Adipocyte (in vitro differentiated cells): ENCODE measurements around the gene SMC1B.

Experiments
- DNase-seq: peaks from one replicate; pipeline ENCODE4 v3.0.0-alpha.2; 2015; ENCODE audit warnings: low read depth
- H3K27me3 ChIP-seq: replicated peaks from 2 replicates; pipeline ENCODE4 v1.7.0; 2013; ENCODE audit warnings: mild to moderate bottlenecking, low read length, moderate library complexity; ENCODE audit not compliant: control insufficient read depth, insufficient read depth
- H3K36me3 ChIP-seq: 2 replicates; pipeline ENCODE4 v1.7.0; 2013; ENCODE audit warnings: low read length, mild to moderate bottlenecking, moderate library complexity; ENCODE audit not compliant: control insufficient read depth, insufficient read depth, severe bottlenecking
- H3K4me1 ChIP-seq: 2 replicates; pipeline ENCODE4 v1.7.0; 2013; ENCODE audit warnings: mild to moderate bottlenecking, low read length, moderate library complexity; ENCODE audit not compliant: control insufficient read depth, insufficient read depth
- H3K4me3 ChIP-seq: 2 replicates; pipeline ENCODE4 v1.7.0; 2013; ENCODE audit warnings: mild to moderate bottlenecking, low read length, moderate library complexity
- H3K9ac ChIP-seq: 2 replicates; pipeline ENCODE4 v1.7.0; 2013; ENCODE audit warnings: mild to moderate bottlenecking, low read length, moderate library complexity
- H3K9me3 ChIP-seq: 2 replicates; pipeline ENCODE4 v1.7.0; 2013; ENCODE audit warnings: mild to moderate bottlenecking, low read length, moderate library complexity; ENCODE audit not compliant: control insufficient read depth

The SMC1B gene

DNA sequence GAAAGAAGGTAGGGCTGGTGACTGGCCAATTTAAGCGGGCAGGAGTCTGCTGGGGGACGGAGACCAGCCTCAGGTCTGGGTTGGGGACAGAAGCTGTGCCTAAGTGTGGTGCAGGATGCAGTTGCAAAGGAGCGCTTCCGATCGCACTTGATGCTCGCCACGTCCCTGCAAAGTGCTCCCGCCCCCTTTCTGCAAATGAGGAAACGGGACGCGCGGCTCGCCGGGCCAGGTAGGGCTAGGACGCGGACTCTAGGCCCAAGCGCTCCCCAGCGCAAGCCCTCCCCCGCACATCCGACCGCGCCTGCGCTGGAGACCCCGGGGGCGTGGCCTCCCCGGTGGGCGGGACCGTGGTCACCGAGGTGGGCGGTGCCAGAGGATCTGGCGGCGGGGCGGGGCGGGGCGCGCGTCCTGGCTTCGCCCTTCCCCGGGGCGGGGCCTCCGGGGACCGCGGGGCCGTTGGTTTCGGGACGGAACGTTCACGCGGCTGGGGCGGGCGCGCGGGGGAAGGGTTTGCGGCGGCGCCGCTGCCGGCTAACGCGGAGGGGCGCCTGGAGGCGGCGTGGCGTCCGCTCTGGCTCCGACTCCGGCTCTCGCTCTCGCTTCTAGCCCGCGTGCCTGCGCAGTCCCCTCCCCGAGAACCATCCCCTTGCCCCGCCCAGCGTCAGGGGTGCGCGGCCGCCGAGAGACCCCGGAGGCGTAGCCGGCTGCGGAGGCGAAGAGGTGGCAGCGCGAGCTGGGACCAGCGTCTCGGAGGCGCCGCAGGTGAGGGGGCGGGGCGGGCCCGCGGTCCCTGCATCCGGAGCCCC, 103.8 kb downstream of the SMC1B start, which contains the start of gene FAM118A:
FAM118A (plus strand) TSS at position 513 of the 806 bp plus-strand sequence. CDS start 12,446 bp downstream, outside the sequence.
- H3K27me3 ChIP-seq = no peaks in the 10 kb centered on the region
- H3K36me3 ChIP-seq = no peaks in the 10 kb centered on the region
- H3K4me1 ChIP-seq = peaks cover 14% of the 10 kb centered on the region
- H3K9me3 ChIP-seq = no peaks in the 10 kb centered on the region
- DNase-seq = peak; percentile 98
- peak within 1 kb of the TSS; percentile 91 for H3K9ac ChIP-seq
- peak within 1 kb of the TSS; percentile 86 for H3K4me3 ChIP-seq

GRCh38 chr22:45308957-45309421, 104.4 kb downstream of the SMC1B start:
- no peaks in the 10 kb centered on the region for H3K9me3 ChIP-seq
- no peaks in the 10 kb centered on the region for H3K36me3 ChIP-seq
- no peak for DNase-seq
- H3K4me1 ChIP-seq = peaks cover 14% of the 10 kb centered on the region
- peak overlapping the region; percentile 85 for H3K4me3 ChIP-seq
- no peaks in the 10 kb centered on the region for H3K27me3 ChIP-seq
- peak overlapping the region; percentile 91 for H3K9ac ChIP-seq

DNA sequence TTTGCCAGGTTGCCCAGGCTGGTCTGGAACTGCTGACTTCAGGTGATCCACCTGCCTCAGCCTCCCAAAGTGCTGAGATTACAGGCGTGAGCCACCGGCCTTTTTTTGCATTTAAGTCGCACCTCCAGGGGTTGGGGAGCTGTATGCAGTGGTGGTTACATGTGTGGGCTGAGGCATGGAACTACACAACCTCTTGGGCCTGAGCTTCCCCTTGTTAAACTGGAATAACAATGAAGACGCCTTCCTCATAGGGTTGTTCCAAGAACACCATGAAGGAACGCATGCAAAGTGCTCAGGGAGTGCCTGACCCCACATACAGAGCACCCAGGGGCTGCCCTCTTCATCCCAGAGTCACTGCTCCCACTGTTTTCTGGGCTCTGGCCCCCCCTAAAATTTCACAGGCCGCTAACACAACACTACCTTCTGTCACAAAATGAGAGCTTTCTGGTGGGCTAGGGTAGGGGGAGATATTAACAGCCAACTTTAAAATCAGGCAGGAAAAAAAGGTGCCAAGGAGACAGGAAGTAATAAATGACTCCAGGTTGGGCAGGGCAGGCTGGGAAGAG, 104.9 kb downstream of the SMC1B start:
- no peaks in the 10 kb centered on the region for H3K27me3 ChIP-seq
- no peaks in the 10 kb centered on the region for H3K36me3 ChIP-seq
- H3K9me3 ChIP-seq = no peaks in the 10 kb centered on the region
- H3K9ac ChIP-seq = no peak overlapping the region
- H3K4me3 ChIP-seq = no peak overlapping the region
- peaks cover 14% of the 10 kb centered on the region for H3K4me1 ChIP-seq
- no peak for DNase-seq

DNA sequence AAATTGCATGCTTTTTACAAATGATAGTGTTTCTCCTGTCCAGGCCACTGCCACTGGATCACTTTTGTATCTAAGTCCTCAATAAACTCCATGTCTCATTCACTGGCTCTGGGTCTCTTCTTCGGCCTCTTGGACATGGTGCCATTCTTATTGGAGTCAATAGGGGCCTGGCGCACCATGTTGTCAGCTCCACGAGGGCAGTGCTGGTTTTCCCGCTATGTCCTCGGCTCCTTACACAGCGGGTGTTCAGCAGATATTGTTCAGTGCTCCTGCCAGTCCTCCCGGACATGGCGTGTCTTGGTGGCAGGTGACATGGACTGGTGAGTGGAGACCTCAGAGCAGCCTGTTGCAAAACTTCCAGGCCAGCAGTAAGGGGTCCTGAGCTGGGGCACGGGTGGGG, 107.3 kb downstream of the SMC1B start:
- DNase-seq = no peak
- H3K4me1 ChIP-seq = peaks cover 17% of the 10 kb centered on the region
- H3K9me3 ChIP-seq = no peaks in the 10 kb centered on the region
- no peaks in the 10 kb centered on the region for H3K36me3 ChIP-seq
- no peak overlapping the region for H3K9ac ChIP-seq
- H3K4me3 ChIP-seq = no peak overlapping the region
- H3K27me3 ChIP-seq = no peaks in the 10 kb centered on the region

- Histone ChIP-seq H3K9ac (no peak overlapping the region), H3K36me3 (no peaks in the 10 kb centered on the region), H3K4me3 (no peak overlapping the region), H3K4me1 (peaks cover 11% of the 10 kb centered on the region), H3K27me3 (no peaks in the 10 kb centered on the region), H3K9me3 (no peaks in the 10 kb centered on the region)
- DNase-seq = no peak
Measured at GRCh38 chr22:45305456-45306075, 107.8 kb downstream of the SMC1B start.

GRCh38 chr22:45304971-45305370, 108.4 kb downstream of the SMC1B start:
- no peak for DNase-seq
- Histone ChIP-seq H3K9ac (no peak overlapping the region), H3K36me3 (no peaks in the 10 kb centered on the region), H3K4me1 (peaks cover 10% of the 10 kb centered on the region), H3K4me3 (no peak overlapping the region), H3K9me3 (no peaks in the 10 kb centered on the region), H3K27me3 (no peaks in the 10 kb centered on the region)

GRCh38 chr22:45303181-45303580, 110.2 kb downstream of the SMC1B start:
- no peaks in the 10 kb centered on the region for H3K9me3 ChIP-seq
- no peaks in the 10 kb centered on the region for H3K36me3 ChIP-seq
- no peak overlapping the region for H3K9ac ChIP-seq
- no peak for DNase-seq
- H3K4me3 ChIP-seq = no peak overlapping the region
- peaks cover 4% of the 10 kb centered on the region for H3K4me1 ChIP-seq
- H3K27me3 ChIP-seq = no peaks in the 10 kb centered on the region

- H3K4me1 ChIP-seq = peaks cover 4% of the 10 kb centered on the region
- no peaks in the 10 kb centered on the region for H3K36me3 ChIP-seq
- H3K9me3 ChIP-seq = no peaks in the 10 kb centered on the region
- H3K4me3 ChIP-seq = no peak overlapping the region
- H3K9ac ChIP-seq = no peak overlapping the region
- no peaks in the 10 kb centered on the region for H3K27me3 ChIP-seq
- no peak for DNase-seq
Measured at GRCh38 chr22:45302751-45303150, 110.6 kb downstream of the SMC1B start.

- H3K27me3 ChIP-seq = peaks cover 18% of the 10 kb centered on the region
- no peak for DNase-seq
- peaks cover 4% of the 10 kb centered on the region for H3K4me1 ChIP-seq
- no peaks in the 10 kb centered on the region for H3K36me3 ChIP-seq
- no peak overlapping the region for H3K9ac ChIP-seq
- H3K9me3 ChIP-seq = no peaks in the 10 kb centered on the region
- H3K4me3 ChIP-seq = no peak overlapping the region
Measured at GRCh38 chr22:45298934-45299505, 114.4 kb downstream of the SMC1B start.

- H3K9ac ChIP-seq = no peak overlapping the region
- H3K4me1 ChIP-seq = peaks cover 2% of the 10 kb centered on the region
- H3K36me3 ChIP-seq = no peaks in the 10 kb centered on the region
- H3K27me3 ChIP-seq = peaks cover 37% of the 10 kb centered on the region
- no peak for DNase-seq
- no peaks in the 10 kb centered on the region for H3K9me3 ChIP-seq
- no peak overlapping the region for H3K4me3 ChIP-seq
Measured at GRCh38 chr22:45296628-45297297, 116.6 kb downstream of the SMC1B start.

DNA sequence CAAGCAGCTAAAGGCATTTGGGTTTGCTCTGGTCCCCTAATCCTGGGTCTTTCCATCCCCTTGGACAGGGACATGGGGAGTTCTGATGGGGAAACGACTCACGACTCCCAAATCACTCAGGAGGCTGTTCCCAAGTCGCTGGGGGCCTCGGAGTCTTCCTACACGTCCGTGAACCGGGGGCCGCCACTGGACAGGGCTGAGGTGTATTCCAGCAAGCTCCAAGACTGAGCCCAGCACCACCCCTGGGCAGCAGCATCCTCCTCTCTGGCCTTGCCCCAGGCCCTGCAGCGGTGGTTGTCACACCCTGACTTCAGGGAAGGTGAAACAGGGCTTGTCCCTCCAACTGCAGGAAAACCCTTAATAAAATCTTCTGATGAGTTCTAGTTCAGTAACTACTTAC, 117.9 kb downstream of the SMC1B start:
- peaks cover 5% of the 10 kb centered on the region for H3K4me1 ChIP-seq
- no peak overlapping the region for H3K9ac ChIP-seq
- H3K9me3 ChIP-seq = no peaks in the 10 kb centered on the region
- no peak for DNase-seq
- H3K27me3 ChIP-seq = peaks cover 44% of the 10 kb centered on the region
- H3K4me3 ChIP-seq = no peak overlapping the region
- no peaks in the 10 kb centered on the region for H3K36me3 ChIP-seq
